Stomach (tissue), 4 donors: Measurements from ENCODE around the gene PPEF2.

Experiments used
- POLR2A ChIP-seq, 4 donors: fragments of 450-650 bp; IDR thresholded peaks; one replicate each; pipeline ENCODE4 v1.6.1; 2016; ENCODE audit warnings: antibody characterized with exemption in 4 of 4, control low read depth in 2 of 4, mild to moderate bottlenecking in 1 of 4, moderate library complexity in 1 of 4
- TF ChIP-seq, protein P1 (sequence below), 7 experiments: fragments of 450-650 bp in 4 of 7; fragments of 200-600 bp in 3 of 7; sonication (generic) in 3 of 7; IDR thresholded peaks; one replicate each; pipeline ENCODE4 v1.5.1; 2016 to 2019; ENCODE audit warnings: antibody characterized with exemption in 7 of 7, control low read depth in 2 of 7, mild to moderate bottlenecking in 1 of 7

DNA sequence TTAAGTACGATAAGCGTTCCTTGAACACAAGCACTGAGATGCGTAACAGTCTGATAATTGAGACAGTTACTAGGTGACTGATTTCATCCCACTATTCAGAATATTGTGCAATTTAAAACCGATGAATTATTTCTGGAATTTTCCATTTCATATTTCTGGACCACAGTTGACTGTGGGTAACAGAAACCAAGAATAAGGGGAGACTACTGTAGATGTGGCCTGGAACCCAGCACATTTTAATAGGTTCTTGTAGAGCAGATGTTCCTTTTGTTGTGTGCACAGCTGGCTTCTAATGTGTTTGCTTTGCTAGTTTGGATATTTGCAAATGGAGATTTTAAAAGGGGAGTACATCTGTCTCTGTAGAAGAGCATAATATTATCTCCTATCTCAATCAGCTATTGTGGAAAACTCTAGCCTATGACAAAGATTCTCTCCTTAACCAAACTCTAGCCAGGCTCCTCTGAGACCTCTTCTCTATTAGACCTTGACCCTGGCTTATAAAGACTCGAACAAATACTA is 22.1 kb upstream of the PPEF2 start:
- no peak for TF ChIP-seq POLR2A (IDR thresholded peaks at IDR 0.05)
- TF ChIP-seq, protein P1, sequence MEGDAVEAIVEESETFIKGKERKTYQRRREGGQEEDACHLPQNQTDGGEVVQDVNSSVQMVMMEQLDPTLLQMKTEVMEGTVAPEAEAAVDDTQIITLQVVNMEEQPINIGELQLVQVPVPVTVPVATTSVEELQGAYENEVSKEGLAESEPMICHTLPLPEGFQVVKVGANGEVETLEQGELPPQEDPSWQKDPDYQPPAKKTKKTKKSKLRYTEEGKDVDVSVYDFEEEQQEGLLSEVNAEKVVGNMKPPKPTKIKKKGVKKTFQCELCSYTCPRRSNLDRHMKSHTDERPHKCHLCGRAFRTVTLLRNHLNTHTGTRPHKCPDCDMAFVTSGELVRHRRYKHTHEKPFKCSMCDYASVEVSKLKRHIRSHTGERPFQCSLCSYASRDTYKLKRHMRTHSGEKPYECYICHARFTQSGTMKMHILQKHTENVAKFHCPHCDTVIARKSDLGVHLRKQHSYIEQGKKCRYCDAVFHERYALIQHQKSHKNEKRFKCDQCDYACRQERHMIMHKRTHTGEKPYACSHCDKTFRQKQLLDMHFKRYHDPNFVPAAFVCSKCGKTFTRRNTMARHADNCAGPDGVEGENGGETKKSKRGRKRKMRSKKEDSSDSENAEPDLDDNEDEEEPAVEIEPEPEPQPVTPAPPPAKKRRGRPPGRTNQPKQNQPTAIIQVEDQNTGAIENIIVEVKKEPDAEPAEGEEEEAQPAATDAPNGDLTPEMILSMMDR (IDR thresholded peaks at IDR 0.05) = no peak
